IMR-90 (cell line): Measurements from ENCODE around the gene OGFR. TPM values are rescaled to one million over a fixed set of nuclear protein-coding genes. Genes with fewer than 3 reads are reported as not detected.

ENCODE experiments used
- ATAC-seq: fragments of 200-7000 bp; cut with Tn5 transposase; 2 replicates; pipeline ENCODE4 v1.9.1; 2020; ENCODE audit warnings: low read depth, mild to moderate bottlenecking, moderate library complexity
- BruUV-seq: library from RNA; stranded (reverse); fragments of 400-500 nt; replicated peaks from 2 replicates; lab custom pipeline; 2021; lab: Mats Ljungman, UMichigan
- CTCF ChIA-PET: fragments of 300-600 bp; formaldehyde crosslinking; extraction: SDS; loops from one replicate; lab custom pipeline; 2021; ENCODE audit warnings: antibody characterized with exemption; lab: Yijun Ruan, JAX
- POLR2A ChIA-PET: fragments of 300-600 bp; sonication (Branson Sonifier 250); formaldehyde crosslinking; loops from one replicate; lab custom pipeline; 2022; ENCODE audit warnings: antibody characterized with exemption; ENCODE audit not compliant: unreplicated experiment; lab: Charles Lee
- DNase-seq: peaks from one replicate; pipeline ENCODE4 v3.0.0; 2013
- H2AFZ ChIP-seq: replicated peaks from 2 replicates; pipeline ENCODE3; 2013; ENCODE audit warnings: low read length, mild to moderate bottlenecking; ENCODE audit not compliant: poor library complexity
- H2AK5ac ChIP-seq: 2 replicates; pipeline ENCODE4 v1.6.1; 2013; ENCODE audit warnings: low read depth, low read length, inconsistent platforms
- H2AK9ac ChIP-seq: replicated peaks from 2 replicates; pipeline ENCODE3; 2013; ENCODE audit warnings: mild to moderate bottlenecking, low read depth, low read length, moderate library complexity; ENCODE audit not compliant: poor library complexity
- H2BK120ac ChIP-seq: 2 replicates; pipeline ENCODE4 v1.6.1; 2013; ENCODE audit warnings: low read depth, low read length, inconsistent platforms
- H2BK15ac ChIP-seq: 3 replicates; pipeline ENCODE4 v1.6.1; 2013; ENCODE audit warnings: low read depth, low read length, inconsistent platforms
- H2BK20ac ChIP-seq: 2 replicates; pipeline ENCODE4 v1.6.1; 2013; ENCODE audit warnings: low read depth, mild to moderate bottlenecking, inconsistent platforms, low read length, moderate library complexity
- H2BK5ac ChIP-seq: 2 replicates; pipeline ENCODE4 v1.6.1; 2013; ENCODE audit warnings: mild to moderate bottlenecking, low read depth, low read length, inconsistent platforms; ENCODE audit not compliant: poor library complexity, severe bottlenecking
- H3K14ac ChIP-seq: replicated peaks from 2 replicates; pipeline ENCODE4 v1.6.1; 2013; ENCODE audit warnings: low read depth, low read length, inconsistent platforms
- H3K18ac ChIP-seq: 2 replicates; pipeline ENCODE4 v1.6.1; 2013; ENCODE audit warnings: low read depth, low read length, control low read depth
- H3K23ac ChIP-seq: 2 replicates; pipeline ENCODE4 v1.6.1; 2013; ENCODE audit warnings: low read depth, low read length, inconsistent platforms
- H3K27ac ChIP-seq: 2 replicates; pipeline ENCODE4 v1.5.1; 2013; ENCODE audit warnings: mild to moderate bottlenecking, control low read depth, low read length; ENCODE audit not compliant: insufficient read depth
- H3K27me3 ChIP-seq: 2 replicates; pipeline ENCODE4 v1.6.1; 2013; ENCODE audit warnings: low read length; ENCODE audit not compliant: control insufficient read depth, insufficient read depth
- H3K36me3 ChIP-seq: 2 replicates; pipeline ENCODE4 v1.6.1; 2013; ENCODE audit warnings: low read length, mixed read lengths; ENCODE audit not compliant: control insufficient read depth, insufficient read depth
- H3K4ac ChIP-seq: 2 replicates; pipeline ENCODE4 v1.6.1; 2013; ENCODE audit warnings: low read depth, low read length, inconsistent platforms
- H3K4me1 ChIP-seq: 2 replicates; pipeline ENCODE4 v1.6.1; 2013; ENCODE audit warnings: low read length, mixed read lengths; ENCODE audit not compliant: control insufficient read depth, insufficient read depth
- H3K4me2 ChIP-seq: 2 replicates; pipeline ENCODE4 v1.6.1; 2013; ENCODE audit warnings: low read depth, mild to moderate bottlenecking, control low read depth, low read length, moderate library complexity
- H3K4me3 ChIP-seq: 2 replicates; pipeline ENCODE4 v1.5.1; 2013; ENCODE audit warnings: low read depth, mild to moderate bottlenecking, control low read depth, low read length, moderate library complexity; ENCODE audit not compliant: insufficient read depth
- H3K56ac ChIP-seq: 2 replicates; pipeline ENCODE4 v1.6.1; 2013; ENCODE audit warnings: low read length, inconsistent platforms; ENCODE audit not compliant: insufficient read depth; ENCODE audit errors: extremely low read depth
- H3K79me1 ChIP-seq, 2 experiments: 2 replicates each; pipeline ENCODE4 v1.6.1; 2013; ENCODE audit warnings: low read length in 2 of 2, inconsistent platforms in 1 of 2, low read depth in 1 of 2
- H3K9ac ChIP-seq: 2 replicates; pipeline ENCODE4 v1.6.1; 2013; ENCODE audit warnings: low read depth, low read length, control low read depth
- H3K9me1 ChIP-seq: 2 replicates; pipeline ENCODE4 v1.6.1; 2013; ENCODE audit warnings: low read length, inconsistent platforms; ENCODE audit not compliant: insufficient read depth
- H3K9me3 ChIP-seq: 2 replicates; pipeline ENCODE4 v1.6.1; 2013; ENCODE audit warnings: low read length; ENCODE audit not compliant: control insufficient read depth, insufficient read depth
- H4K20me1 ChIP-seq: 2 replicates; pipeline ENCODE4 v1.6.1; 2013; ENCODE audit warnings: low read length, inconsistent platforms; ENCODE audit not compliant: insufficient read depth
- H4K5ac ChIP-seq: 2 replicates; pipeline ENCODE4 v1.6.1; 2013; ENCODE audit warnings: mild to moderate bottlenecking, low read depth, low read length, control low read depth
- H4K8ac ChIP-seq, 2 experiments: 2 replicates each; pipeline ENCODE4 v1.6.1; 2013; ENCODE audit warnings: low read depth in 2 of 2, low read length in 2 of 2, control low read depth in 1 of 2, inconsistent platforms in 1 of 2
- H4K91ac ChIP-seq: 2 replicates; pipeline ENCODE4 v1.6.1; 2013; ENCODE audit warnings: low read depth, low read length, inconsistent platforms; ENCODE audit not compliant: insufficient read depth
- BHLHE40 ChIP-seq: fragments of 150-350 bp; IDR thresholded peaks from 2 replicates; pipeline ENCODE4 v1.6.1; 2016; ENCODE audit warnings: mild to moderate bottlenecking, low read depth, low read length
- CEBPB ChIP-seq: IDR thresholded peaks from 2 replicates; pipeline ENCODE4 v1.6.1; 2012; ENCODE audit warnings: low read depth, low read length, improper control_type of control experiment
- CHD1 ChIP-seq: IDR thresholded peaks from 2 replicates; pipeline ENCODE4 v1.6.1; 2012; ENCODE audit warnings: low read depth, low read length, improper control_type of control experiment
- FOS ChIP-seq: fragments of 150-350 bp; IDR thresholded peaks from 2 replicates; pipeline ENCODE4 v1.6.1; 2016; ENCODE audit warnings: low read depth, low read length
- MAFK ChIP-seq: IDR thresholded peaks from 2 replicates; pipeline ENCODE4 v1.6.1; 2012; ENCODE audit warnings: low read depth, low read length, improper control_type of control experiment
- MAZ ChIP-seq: IDR thresholded peaks from 2 replicates; pipeline ENCODE4 v1.6.1; 2012; ENCODE audit warnings: low read depth, mild to moderate bottlenecking, low read length, improper control_type of control experiment, moderate library complexity, borderline replicate concordance
- MXI1 ChIP-seq: IDR thresholded peaks from 2 replicates; pipeline ENCODE4 v1.6.1; 2012; ENCODE audit warnings: low read depth, mild to moderate bottlenecking, low read length, moderate library complexity, borderline replicate concordance
- NFE2L2 ChIP-seq: fragments of 150-350 bp; IDR thresholded peaks from 2 replicates; pipeline ENCODE4 v1.6.1; 2016; ENCODE audit warnings: low read depth, mild to moderate bottlenecking, low read length
- POLR2A ChIP-seq: IDR thresholded peaks from 2 replicates; pipeline ENCODE4 v1.6.1; 2012; ENCODE audit warnings: mild to moderate bottlenecking, low read depth, low read length
- RAD21 ChIP-seq: IDR thresholded peaks from 2 replicates; pipeline ENCODE4 v1.6.1; 2012; ENCODE audit warnings: low read length, improper control_type of control experiment
- RCOR1 ChIP-seq: IDR thresholded peaks from 2 replicates; pipeline ENCODE4 v1.6.1; 2012; ENCODE audit warnings: mild to moderate bottlenecking, low read length, improper control_type of control experiment; ENCODE audit not compliant: insufficient replicate concordance
- RFX5 ChIP-seq: IDR thresholded peaks from 2 replicates; pipeline ENCODE4 v1.8.0; 2012; ENCODE audit warnings: low read depth, mild to moderate bottlenecking, low read length, moderate library complexity
- SMC3 ChIP-seq: fragments of 150-350 bp; IDR thresholded peaks from 2 replicates; pipeline ENCODE4 v1.6.1; 2016; ENCODE audit warnings: low read depth, mild to moderate bottlenecking, antibody characterized with exemption, low read length, moderate library complexity
- WGBS, 2 experiments: methylation state at CpG; one replicate each; pipeline versions ENCODE4 v1.1.5 to v1.1.7; 2013; ENCODE audit warnings: missing lambda C conversion rate in 2 of 2; ENCODE audit not compliant: insufficient read length in 1 of 2; ENCODE audit errors: extremely low coverage in 2 of 2; 5-methylcytosine and 5-hydroxymethylcytosine counted together
- dilution Hi-C: fragments of 300-500 bp; cut with HindIII; formaldehyde crosslinking; loops from one replicate; pipeline ENCODE4 v1.14.3; 2018; ENCODE audit warnings: low sequenced_read_pairs; ENCODE audit not compliant: unreplicated experiment
- in situ Hi-C: fragments of 300-500 bp; cut with MboI; formaldehyde crosslinking; loops from 3 replicates; pipeline ENCODE4 v1.14.3; 2019; ENCODE audit warnings: low sequenced_read_pairs, inconsistent platforms, mixed read lengths
- intact Hi-C: fragments of 100-400 bp; cut with micrococcal nuclease; formaldehyde crosslinking; loops from 2 replicates; pipeline ENCODE4 v1.10.0; 2022
- polyA plus RNA-seq, 3 experiments: library from polyadenylated mRNA; depleted of rRNA; stranded (reverse); fragments of >200 nt; gene quantifications; 2 replicates each; pipeline ENCODE4 v1.2.3, GENCODE V29; 2012; ENCODE audit warnings: low replicate concordance in 1 of 3
- total RNA-seq: library from RNA; depleted of rRNA; stranded (reverse); fragments of >200 nt; gene quantifications from 2 replicates; pipeline ENCODE4 v1.2.3, GENCODE V29; 2012
- TF ChIP-seq, protein P1 (sequence below): conservative IDR thresholded peaks from 2 replicates; pipeline ENCODE4 v1.5.1; 2012; ENCODE audit warnings: mild to moderate bottlenecking, low read depth, low read length, improper control_type of control experiment
- TF ChIP-seq, protein P2 (sequence below): fragments of 150-350 bp; IDR thresholded peaks from 2 replicates; pipeline ENCODE4 v1.6.1; 2016; ENCODE audit warnings: low read depth, mild to moderate bottlenecking, low read length, moderate library complexity, borderline replicate concordance
- TF ChIP-seq, protein P3 (sequence below): fragments of 150-350 bp; IDR thresholded peaks from 2 replicates; pipeline ENCODE4 v1.6.1; 2017; ENCODE audit warnings: mild to moderate bottlenecking, antibody characterized with exemption, low read length, low read depth

Gene OGFR
- total and polyA plus RNA-seq, 2 of the 4 experiments (the other 2 are of a cell fraction) = 22.4 to 30.1 TPM

DNA sequence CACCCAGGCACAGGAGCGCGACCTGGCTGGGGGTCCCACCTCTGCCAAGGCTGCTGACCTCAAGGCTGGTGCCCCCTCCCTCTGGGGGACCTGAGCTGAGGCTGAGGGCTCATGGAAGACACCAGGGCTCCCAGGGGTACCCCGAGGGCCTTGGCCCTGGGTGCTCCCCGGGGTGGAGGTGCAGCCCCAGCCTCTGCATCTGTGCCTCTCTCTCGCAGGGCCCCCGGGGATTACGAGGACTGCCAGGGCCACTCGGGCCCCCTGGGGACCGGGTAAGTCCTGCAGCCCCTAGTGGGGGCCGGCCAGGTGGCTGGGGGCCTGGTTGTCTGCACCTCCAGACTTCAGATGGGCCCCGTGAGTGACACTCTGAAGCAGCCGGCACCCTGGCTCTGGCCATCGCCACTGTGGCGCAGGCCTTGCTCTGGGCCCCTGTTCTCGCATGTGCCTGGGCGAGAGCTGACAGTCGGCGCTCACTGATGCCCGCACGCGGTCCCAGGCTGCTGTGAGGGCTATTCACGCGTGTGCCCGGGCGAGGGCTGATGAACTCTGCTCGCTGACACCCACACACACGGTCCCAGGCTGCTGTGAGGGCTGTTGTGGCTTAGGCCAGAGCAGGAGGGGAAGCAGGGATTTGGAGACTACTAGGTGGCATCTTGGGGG lies 21.5 kb downstream of the OGFR start:
- Histone ChIP-seq H4K91ac (no peak overlapping the region), H3K14ac (no peak overlapping the region), H4K5ac (no peak overlapping the region), H3K18ac (no peak overlapping the region), H3K79me1 (no peaks in the 10 kb centered on the region), H2BK15ac (no peak overlapping the region), H3K4me2 (no peak overlapping the region), H3K27me3 (no peaks in the 10 kb centered on the region), H4K8ac (no peak overlapping the region), H3K9me1 (no peaks in the 10 kb centered on the region), H3K56ac (no peak overlapping the region), H3K4me1 (no peaks in the 10 kb centered on the region), H3K36me3 (no peaks in the 10 kb centered on the region), H4K20me1 (no peaks in the 10 kb centered on the region), H2AFZ (no peak overlapping the region), H2AK9ac (no peak overlapping the region), H3K9me3 (no peaks in the 10 kb centered on the region), H3K4me3 (no peak overlapping the region), H2BK120ac (no peak overlapping the region), H3K23ac (no peak overlapping the region), H2BK20ac (no peak overlapping the region), H2BK5ac (no peak overlapping the region), H3K4ac (no peak overlapping the region), H3K27ac (no peak overlapping the region), H3K9ac (no peak overlapping the region), H2AK5ac (no peak overlapping the region)
- in situ Hi-C loops (no loop called here), dilution Hi-C loops (no loop called here), intact Hi-C loops (no loop called here)
- TF ChIP-seq FOS (no peak), RAD21 (no peak), POLR2A (no peak), NFE2L2 (no peak), RFX5 (no peak), BHLHE40 (no peak), CHD1 (no peak), MXI1 (no peak), SMC3 (no peak), RCOR1 (no peak), MAZ (no peak), MAFK (no peak), CEBPB (no peak)
- TF ChIP-seq, protein P1, sequence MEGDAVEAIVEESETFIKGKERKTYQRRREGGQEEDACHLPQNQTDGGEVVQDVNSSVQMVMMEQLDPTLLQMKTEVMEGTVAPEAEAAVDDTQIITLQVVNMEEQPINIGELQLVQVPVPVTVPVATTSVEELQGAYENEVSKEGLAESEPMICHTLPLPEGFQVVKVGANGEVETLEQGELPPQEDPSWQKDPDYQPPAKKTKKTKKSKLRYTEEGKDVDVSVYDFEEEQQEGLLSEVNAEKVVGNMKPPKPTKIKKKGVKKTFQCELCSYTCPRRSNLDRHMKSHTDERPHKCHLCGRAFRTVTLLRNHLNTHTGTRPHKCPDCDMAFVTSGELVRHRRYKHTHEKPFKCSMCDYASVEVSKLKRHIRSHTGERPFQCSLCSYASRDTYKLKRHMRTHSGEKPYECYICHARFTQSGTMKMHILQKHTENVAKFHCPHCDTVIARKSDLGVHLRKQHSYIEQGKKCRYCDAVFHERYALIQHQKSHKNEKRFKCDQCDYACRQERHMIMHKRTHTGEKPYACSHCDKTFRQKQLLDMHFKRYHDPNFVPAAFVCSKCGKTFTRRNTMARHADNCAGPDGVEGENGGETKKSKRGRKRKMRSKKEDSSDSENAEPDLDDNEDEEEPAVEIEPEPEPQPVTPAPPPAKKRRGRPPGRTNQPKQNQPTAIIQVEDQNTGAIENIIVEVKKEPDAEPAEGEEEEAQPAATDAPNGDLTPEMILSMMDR = no peak
- TF ChIP-seq, protein P2, sequence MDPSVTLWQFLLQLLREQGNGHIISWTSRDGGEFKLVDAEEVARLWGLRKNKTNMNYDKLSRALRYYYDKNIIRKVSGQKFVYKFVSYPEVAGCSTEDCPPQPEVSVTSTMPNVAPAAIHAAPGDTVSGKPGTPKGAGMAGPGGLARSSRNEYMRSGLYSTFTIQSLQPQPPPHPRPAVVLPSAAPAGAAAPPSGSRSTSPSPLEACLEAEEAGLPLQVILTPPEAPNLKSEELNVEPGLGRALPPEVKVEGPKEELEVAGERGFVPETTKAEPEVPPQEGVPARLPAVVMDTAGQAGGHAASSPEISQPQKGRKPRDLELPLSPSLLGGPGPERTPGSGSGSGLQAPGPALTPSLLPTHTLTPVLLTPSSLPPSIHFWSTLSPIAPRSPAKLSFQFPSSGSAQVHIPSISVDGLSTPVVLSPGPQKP = no peak
- TF ChIP-seq, protein P3, sequence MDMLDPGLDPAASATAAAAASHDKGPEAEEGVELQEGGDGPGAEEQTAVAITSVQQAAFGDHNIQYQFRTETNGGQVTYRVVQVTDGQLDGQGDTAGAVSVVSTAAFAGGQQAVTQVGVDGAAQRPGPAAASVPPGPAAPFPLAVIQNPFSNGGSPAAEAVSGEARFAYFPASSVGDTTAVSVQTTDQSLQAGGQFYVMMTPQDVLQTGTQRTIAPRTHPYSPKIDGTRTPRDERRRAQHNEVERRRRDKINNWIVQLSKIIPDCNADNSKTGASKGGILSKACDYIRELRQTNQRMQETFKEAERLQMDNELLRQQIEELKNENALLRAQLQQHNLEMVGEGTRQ = no peak
- BruUV-seq = no TSS peak
- ATAC-seq (no peak), DNase-seq (no peak)
- WGBS, 2 experiments = 94% methylated on average over 11 of the region's 27 CpGs; no CpG with 5 or more reads in 1 of the 2 experiments
- POLR2A ChIA-PET = no interaction called here
- CTCF ChIA-PET = no interaction called here
